ENCODE data around the gene CACNA2D4. TPM values are rescaled to one million over a fixed set of nuclear protein-coding genes. Genes with fewer than 3 reads are reported as not detected.
"Not testable (repeated sequence)": the region's sequence is repeated elsewhere in the genome, so short reads cannot be mapped to it uniquely, and the experiment has no call there.

Gene CACNA2D4
- total RNA-seq, 3 donors from 2014 or later = 3.4 to 7.1 (median 3.5) TPM

GRCh38 chr12:1817928-1818327, 100.5 kb downstream of the CACNA2D4 start:
- peaks cover 34% of the 10 kb centered on the region for H3K27me3 Mint-ChIP-seq (ENCODE audit: low read depth)
- not testable (repeated sequence) for DNase-seq; H3K9me3 Mint-ChIP-seq; H3K36me3 Mint-ChIP-seq (ENCODE audit: insufficient read depth); H3K4me1 Mint-ChIP-seq (ENCODE audit: low read depth); ATAC-seq; H3K4me3 Mint-ChIP-seq

DNA sequence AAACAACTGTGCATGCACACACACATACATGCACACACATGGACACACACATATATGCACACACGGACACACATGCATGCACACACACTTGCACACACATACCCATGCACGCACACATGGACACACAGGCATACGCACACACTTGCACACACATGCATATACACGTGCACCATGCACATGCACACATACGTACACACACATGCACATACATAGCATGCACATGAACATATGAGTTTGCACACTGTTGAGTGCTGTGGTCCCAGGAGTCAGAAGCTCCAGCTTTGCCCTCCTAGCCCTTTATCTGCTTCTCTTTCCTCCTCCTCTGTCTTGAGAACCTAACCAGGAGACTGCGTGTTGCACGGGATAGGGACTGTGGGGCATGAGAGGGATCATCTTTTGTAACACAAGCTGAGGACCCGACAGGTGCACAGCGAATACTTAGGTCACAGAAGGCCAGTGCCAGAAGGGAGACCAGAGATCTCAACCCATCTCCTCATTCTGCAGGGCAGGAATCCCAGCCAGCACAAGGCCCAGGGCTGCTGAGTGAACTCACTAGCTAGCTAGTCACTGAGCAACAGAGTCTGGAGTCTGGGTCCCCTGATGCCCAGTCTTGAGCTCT, 101.6 kb downstream of the CACNA2D4 start:
- no peak for DNase-seq
- H3K9me3 Mint-ChIP-seq = no peaks in the 10 kb centered on the region
- ATAC-seq = no peak
- H3K36me3 Mint-ChIP-seq (ENCODE audit: insufficient read depth) = no peaks in the 10 kb centered on the region
- peaks cover 26% of the 10 kb centered on the region for H3K27me3 Mint-ChIP-seq (ENCODE audit: low read depth)
- H3K4me1 Mint-ChIP-seq (ENCODE audit: low read depth) = peaks cover 2% of the 10 kb centered on the region
- no peak overlapping the region for H3K4me3 Mint-ChIP-seq

- H3K27me3 Mint-ChIP-seq (ENCODE audit: low read depth) = peaks cover 21% of the 10 kb centered on the region
- H3K36me3 Mint-ChIP-seq (ENCODE audit: insufficient read depth) = no peaks in the 10 kb centered on the region
- DNase-seq = no peak
- H3K9me3 Mint-ChIP-seq = no peaks in the 10 kb centered on the region
- peaks cover 2% of the 10 kb centered on the region for H3K4me1 Mint-ChIP-seq (ENCODE audit: low read depth)
- H3K4me3 Mint-ChIP-seq = no peak overlapping the region
- ATAC-seq = no peak
Observed at GRCh38 chr12:1815814-1816729, 102.4 kb downstream of the CACNA2D4 start.

- no peaks in the 10 kb centered on the region for H3K36me3 Mint-ChIP-seq (ENCODE audit: insufficient read depth)
- H3K27me3 Mint-ChIP-seq (ENCODE audit: low read depth) = peaks cover 13% of the 10 kb centered on the region
- H3K4me3 Mint-ChIP-seq = no peak overlapping the region
- H3K9me3 Mint-ChIP-seq = no peaks in the 10 kb centered on the region
- DNase-seq (no peak), ATAC-seq (no peak)
- H3K4me1 Mint-ChIP-seq (ENCODE audit: low read depth) = peaks cover 4% of the 10 kb centered on the region
Observed at GRCh38 chr12:1815108-1815507, 103.3 kb downstream of the CACNA2D4 start.

GRCh38 chr12:1814266-1814665, 104.2 kb downstream of the CACNA2D4 start:
- Mint-ChIP-seq H3K4me3 (no peak overlapping the region), H3K9me3 (no peaks in the 10 kb centered on the region), H3K27me3 (ENCODE audit: low read depth) (peaks cover 9% of the 10 kb centered on the region), H3K4me1 (ENCODE audit: low read depth) (peaks cover 5% of the 10 kb centered on the region), H3K36me3 (ENCODE audit: insufficient read depth) (no peaks in the 10 kb centered on the region)
- DNase-seq = no peak
- ATAC-seq = no peak

DNA sequence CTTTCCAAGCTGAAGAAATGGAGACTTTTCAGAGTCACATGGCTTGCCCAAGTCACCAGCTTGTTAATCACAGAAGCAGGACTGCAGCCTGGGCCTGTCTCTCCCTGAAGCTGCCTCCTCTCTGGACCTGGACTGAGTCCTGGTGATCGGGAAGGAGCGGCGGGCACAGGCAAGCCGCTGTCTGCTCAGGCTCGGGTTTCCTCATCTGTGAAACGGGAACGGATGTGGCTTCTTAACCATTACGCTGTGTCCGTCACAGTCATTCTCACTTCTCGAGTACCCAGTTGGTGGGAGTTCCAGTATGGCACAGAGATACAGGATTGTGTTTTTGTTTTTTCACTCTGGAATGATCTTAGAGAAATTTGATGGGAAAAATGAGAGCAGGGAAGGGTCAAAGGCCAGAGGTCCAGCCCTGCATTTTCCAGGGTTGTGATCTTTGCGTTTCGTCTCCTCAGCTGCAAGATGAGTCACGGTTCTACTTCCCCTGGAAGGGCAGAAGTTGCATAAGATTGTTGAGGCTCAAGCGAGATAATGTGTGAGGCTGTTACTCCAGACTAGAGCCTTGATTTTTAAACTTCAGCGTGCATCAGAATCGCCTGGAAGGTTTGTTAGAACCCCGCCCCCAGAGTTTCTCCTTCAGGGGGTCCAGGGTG, 105.7 kb downstream of the CACNA2D4 start:
- Mint-ChIP-seq H3K27me3 (ENCODE audit: low read depth) (peaks cover 4% of the 10 kb centered on the region), H3K4me3 (peak overlapping the region; percentile 35), H3K36me3 (ENCODE audit: insufficient read depth) (no peaks in the 10 kb centered on the region), H3K9me3 (no peaks in the 10 kb centered on the region), H3K4me1 (ENCODE audit: low read depth) (peaks cover 8% of the 10 kb centered on the region)
- DNase-seq (no peak), ATAC-seq (peak in 1 of 2 donors; percentile 23)

GRCh38 chr12:1811948-1812291, 106.5 kb downstream of the CACNA2D4 start:
- Mint-ChIP-seq H3K4me3 (peak overlapping the region; percentile 31), H3K4me1 (ENCODE audit: low read depth) (peaks cover 10% of the 10 kb centered on the region), H3K36me3 (ENCODE audit: insufficient read depth) (no peaks in the 10 kb centered on the region), H3K27me3 (ENCODE audit: low read depth) (peaks cover 4% of the 10 kb centered on the region), H3K9me3 (no peaks in the 10 kb centered on the region)
- DNase-seq (no peak), ATAC-seq (no peak)

DNA sequence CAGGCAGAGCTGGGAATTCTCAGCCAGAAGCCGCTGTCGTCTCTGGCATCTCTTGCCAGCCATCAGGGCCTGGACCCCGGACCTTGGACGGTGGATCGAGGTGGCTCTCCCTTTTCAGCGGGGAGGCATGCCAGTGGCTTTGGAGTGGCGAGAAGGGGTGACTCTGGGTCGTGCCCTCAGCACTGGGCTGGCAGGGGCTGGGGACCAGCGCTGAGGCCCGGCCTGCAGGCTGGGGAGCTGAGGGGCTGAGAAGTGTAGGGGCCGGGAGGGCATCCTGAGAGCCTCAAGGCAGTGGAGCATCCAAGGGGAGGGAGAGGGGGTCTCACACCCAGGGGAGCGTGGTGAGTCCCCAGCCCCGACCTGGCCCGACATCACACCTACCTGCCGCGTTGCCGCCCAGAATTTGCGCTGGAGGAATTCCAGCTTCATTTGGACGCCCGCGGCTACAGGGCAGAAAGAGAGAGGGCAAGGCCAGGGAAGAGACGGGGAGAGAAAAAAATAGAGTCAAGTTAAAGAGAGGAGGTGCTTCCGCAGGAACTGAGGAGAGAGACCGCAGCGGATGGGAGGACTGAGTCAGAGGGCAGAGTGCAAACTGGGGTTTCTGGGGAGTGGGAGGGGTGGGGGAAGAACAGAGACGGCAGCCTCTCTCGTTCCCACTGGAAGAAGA, 107.0 kb downstream of the CACNA2D4 start:
- H3K27me3 Mint-ChIP-seq (ENCODE audit: low read depth) = peaks cover 3% of the 10 kb centered on the region
- peaks cover 10% of the 10 kb centered on the region for H3K4me1 Mint-ChIP-seq (ENCODE audit: low read depth)
- no peaks in the 10 kb centered on the region for H3K36me3 Mint-ChIP-seq (ENCODE audit: insufficient read depth)
- DNase-seq (peak; percentile 44), ATAC-seq (peak; percentile 51 to 69)
- peak overlapping the region; percentile 31 for H3K4me3 Mint-ChIP-seq
- H3K9me3 Mint-ChIP-seq = no peaks in the 10 kb centered on the region

GRCh38 chr12:1810931-1811280, 107.5 kb downstream of the CACNA2D4 start:
- no peak for ATAC-seq
- peaks cover 10% of the 10 kb centered on the region for H3K4me1 Mint-ChIP-seq (ENCODE audit: low read depth)
- peaks cover 2% of the 10 kb centered on the region for H3K27me3 Mint-ChIP-seq (ENCODE audit: low read depth)

DNA sequence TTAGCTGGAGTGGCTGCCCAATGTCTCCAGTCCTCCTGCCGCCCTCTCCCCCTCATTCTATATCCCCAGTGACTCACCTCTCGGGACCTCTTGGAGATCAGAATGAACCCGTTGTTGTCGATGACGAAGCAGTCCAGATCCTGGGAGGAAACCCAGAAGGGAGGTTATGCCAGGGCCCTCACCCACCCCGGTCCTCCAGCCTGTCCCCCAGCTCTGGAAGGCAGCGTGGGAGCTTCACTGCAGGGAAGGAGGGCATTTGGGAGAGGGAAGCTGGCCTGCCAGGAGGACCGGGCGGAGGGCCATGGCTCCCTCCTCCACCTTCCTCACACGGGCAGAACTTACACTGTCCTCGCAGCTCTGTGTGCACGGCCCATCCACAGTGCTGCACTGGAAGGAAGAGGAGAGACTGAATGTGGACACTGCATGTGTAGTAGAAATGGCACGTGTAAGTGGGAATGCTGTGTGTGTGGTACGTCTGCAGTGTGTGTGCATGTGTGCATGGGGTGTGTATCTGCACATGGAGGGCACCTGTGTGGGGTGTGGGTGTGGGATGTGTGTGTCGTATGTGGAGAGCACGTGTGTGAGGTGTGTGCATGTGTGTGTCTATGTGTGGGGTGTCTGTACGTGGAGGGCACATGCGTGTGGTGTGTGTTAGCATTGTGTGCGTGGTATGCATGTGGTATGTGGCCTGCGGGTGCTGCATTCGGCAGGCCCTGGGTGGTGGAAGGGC, 108.1 kb downstream of the CACNA2D4 start:
- no peaks in the 10 kb centered on the region for H3K9me3 Mint-ChIP-seq
- H3K36me3 Mint-ChIP-seq (ENCODE audit: insufficient read depth) = no peaks in the 10 kb centered on the region
- H3K27me3 Mint-ChIP-seq (ENCODE audit: low read depth) = peaks cover 2% of the 10 kb centered on the region
- peak overlapping the region; percentile 31 for H3K4me3 Mint-ChIP-seq
- ATAC-seq = no peak
- DNase-seq = no peak
- H3K4me1 Mint-ChIP-seq (ENCODE audit: low read depth) = peaks cover 10% of the 10 kb centered on the region

More at GRCh38 chr12:1810931-1811280, 107.5 kb downstream of the CACNA2D4 start:
- no peak for DNase-seq
- H3K36me3 Mint-ChIP-seq (ENCODE audit: insufficient read depth) = no peaks in the 10 kb centered on the region
- H3K9me3 Mint-ChIP-seq = no peaks in the 10 kb centered on the region
- peak overlapping the region; percentile 31 for H3K4me3 Mint-ChIP-seq

DNA sequence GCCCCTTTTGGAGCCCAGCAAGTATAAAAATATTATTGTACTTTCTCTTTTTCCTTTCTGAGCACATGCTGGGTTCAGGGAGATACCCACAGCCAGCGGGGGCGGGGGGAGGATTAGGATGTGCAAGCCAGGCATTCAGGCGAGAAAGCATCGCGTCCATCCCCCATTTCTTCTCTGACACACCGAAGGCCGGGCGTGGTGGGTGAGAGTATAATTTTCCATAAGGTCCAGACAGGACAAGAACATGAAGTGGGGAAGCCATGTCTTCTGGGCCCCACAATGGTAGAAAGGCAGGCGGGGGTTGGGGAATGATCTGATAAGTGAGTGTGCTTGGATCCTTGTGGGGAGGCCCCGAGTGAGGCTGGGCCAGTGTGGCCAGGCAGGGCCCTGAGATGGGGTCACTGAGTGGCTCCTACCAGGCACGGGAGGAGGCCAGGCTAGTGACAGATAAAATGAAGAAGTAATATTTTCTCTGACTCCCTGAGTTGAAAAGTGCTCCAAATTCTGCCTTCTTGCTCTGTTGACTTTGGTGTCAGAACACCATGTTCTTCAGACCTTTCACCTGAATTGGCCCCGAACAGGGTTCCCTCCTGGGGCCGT, 108.8 kb downstream of the CACNA2D4 start:
- ATAC-seq = no peak
- Mint-ChIP-seq H3K4me3 (no peak overlapping the region), H3K27me3 (ENCODE audit: low read depth) (peaks cover 2% of the 10 kb centered on the region), H3K9me3 (no peaks in the 10 kb centered on the region), H3K36me3 (ENCODE audit: insufficient read depth) (no peaks in the 10 kb centered on the region), H3K4me1 (ENCODE audit: low read depth) (peaks cover 12% of the 10 kb centered on the region)
- no peak for DNase-seq

- Mint-ChIP-seq H3K36me3 (ENCODE audit: insufficient read depth) (no peaks in the 10 kb centered on the region), H3K9me3 (peaks cover 4% of the 10 kb centered on the region), H3K27me3 (ENCODE audit: low read depth) (no peaks in the 10 kb centered on the region), H3K4me1 (ENCODE audit: low read depth) (peaks cover 16% of the 10 kb centered on the region), H3K4me3 (no peak overlapping the region)
- DNase-seq (no peak), ATAC-seq (no peak)
Observed at GRCh38 chr12:1808798-1809480, 109.5 kb downstream of the CACNA2D4 start.
